GM10847 (cell line): Measurements from ENCODE around the gene PKD1L1.

ENCODE experiments used
- POLR2A ChIP-seq: IDR thresholded peaks from 2 replicates; pipeline ENCODE4 v1.6.1; 2011; ENCODE audit not compliant: insufficient read length; ENCODE audit errors: extremely low read depth

The PKD1L1 gene

DNA sequence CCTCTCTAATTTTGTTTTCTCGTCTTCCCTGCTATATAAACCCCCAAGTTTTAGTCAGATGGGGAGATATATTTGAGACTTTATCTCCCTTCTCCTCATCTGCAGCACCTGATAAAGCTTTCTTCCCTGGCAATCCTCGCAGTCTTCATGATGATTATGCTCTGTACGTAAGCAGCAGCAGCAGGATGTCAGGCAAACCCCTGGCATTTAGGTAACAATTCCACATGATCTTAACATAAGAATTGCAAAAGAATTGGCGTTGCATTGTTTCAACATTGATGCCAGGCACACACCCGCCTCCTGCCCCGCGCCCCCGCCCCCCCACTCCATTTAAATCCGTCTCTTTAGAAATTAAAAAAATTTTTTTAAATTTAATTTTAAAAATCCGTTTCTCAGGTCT, 6.1 kb downstream of the PKD1L1 start:
- no peak for TF ChIP-seq POLR2A

DNA sequence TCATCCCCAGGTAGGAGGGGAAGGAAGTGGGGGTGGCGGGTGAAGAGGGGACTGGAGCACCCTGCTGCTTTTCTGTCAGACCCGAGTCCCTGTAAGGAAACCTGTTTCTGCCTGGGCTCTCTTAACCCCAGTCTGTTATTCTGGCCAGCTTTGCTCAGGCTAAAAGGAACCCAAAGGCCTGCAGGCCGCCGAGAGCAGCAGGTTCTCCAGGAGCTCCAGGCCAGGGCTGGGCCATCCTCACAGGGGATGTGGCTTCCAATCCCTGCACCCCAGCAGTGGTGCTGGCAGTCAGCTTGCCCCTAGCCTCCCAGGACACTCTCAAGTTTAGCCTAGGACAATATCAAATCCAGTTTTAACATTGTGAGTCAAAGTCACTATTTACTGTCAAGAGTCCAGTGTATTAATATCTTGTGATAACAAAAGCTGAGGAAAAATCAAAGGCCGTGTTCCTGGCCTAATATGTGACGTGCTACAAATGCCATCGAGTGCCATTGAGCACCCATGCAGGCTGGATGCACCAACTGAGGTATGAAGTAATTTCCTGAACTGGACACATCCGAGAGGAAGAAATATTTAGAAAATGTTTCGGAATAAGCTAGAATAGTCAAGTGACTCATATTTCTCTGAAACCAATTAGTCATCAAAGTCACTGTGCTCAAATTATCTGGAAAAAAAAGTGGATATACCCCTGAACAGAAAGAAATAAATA, 7.0 kb downstream of the PKD1L1 start:
- TF ChIP-seq POLR2A: no peak

DNA sequence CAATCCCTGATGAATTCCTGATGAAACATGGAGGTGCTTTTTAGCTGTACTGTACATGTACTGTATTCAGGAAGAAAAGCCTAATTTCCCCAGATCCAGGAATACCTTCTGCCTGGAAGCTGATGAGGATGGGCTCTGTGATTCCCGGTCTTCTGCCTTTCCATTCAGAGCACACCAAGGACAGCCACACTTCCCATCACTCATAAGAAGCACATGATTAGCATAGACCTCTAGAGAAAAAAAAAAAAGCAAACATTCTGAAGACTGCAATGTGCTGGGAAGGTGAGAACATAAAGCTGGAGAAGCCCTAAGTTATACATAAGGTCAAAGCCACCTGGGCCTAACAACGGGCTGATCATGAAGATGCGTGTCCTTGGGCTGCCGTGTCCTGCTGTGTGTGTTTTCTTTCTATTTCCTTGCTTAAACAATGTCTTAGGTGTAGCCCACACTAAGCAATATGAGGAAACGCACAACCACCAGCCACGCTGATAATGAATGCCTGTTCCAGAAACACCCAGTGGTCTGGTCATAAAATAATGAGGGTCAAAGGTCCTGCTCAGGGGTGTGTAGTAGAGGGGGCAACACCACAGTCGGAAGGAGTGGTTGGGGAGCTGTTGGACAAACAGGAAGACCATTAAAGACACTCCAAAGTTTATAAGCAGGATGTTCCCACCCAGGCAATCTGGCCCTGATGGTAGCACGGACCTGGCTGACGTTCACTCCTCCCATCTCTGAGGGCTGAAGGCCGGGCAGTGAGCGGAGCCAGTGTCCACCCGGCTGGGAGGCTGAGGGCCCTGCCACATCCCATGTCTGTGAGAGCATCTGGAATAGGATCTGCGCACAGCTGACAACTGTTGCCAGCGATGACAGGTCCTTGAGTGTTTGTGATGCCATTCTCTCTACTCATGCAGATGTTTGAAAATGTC, 7.9 kb downstream of the PKD1L1 start:
- TF ChIP-seq POLR2A: no peak

DNA sequence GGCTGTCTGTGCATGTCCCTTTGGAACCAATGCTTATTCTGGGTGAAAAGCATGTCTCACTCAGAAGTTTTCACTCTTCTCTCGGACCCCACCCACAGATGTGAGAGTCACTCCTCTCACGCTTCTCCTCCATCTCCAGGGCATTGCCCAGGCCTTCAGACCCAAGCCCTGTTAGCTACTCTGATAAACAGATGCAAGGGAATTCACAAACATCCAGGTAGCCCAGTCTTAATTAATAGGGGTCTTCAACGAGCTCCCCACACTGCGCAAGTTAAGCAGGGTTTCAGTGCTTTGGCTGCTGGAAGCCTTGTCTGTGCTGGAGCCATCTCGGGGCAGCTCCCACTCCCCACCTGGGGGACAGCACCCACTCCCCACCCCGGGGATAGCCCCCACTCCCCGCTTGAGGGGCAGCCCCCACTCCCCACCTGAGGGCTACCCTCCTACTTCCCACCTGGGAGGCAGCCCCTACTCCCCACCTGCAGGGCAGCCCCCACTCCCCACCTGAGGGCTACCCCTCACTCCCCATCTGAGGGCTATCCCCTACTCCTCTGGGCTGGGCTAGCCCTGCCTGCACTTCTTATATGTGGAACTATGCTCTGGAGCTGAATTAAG, 8.7 kb downstream of the PKD1L1 start:
- no peak for TF ChIP-seq POLR2A

DNA sequence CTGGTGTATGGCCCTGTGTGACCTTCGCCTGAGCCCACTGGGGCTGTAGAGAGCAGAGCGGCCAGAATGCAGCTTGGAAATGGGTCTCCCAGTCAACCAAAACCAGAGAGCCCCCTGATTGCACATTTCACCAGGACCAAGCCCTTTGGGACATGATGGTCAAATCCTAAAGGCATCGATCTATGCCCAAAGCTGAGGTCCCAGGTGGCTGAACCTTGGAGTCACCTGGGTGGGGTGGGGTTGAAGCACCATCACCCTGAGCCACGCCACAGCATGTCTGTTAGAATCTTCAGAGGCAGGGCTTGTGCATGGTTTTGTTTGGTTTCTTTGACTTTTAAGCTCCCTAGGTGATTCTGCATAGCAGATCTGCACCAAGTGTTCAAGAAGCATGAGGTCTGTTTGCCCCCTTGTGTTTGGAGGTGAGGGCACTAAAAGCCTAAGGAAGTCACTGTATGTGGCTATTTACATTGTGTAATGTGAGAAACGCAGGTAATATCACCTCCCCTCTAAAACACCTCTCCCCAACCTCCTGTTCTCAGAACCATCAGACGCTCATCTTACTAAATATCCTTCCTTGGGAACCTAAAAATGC, 9.6 kb downstream of the PKD1L1 start:
- no peak for TF ChIP-seq POLR2A

DNA sequence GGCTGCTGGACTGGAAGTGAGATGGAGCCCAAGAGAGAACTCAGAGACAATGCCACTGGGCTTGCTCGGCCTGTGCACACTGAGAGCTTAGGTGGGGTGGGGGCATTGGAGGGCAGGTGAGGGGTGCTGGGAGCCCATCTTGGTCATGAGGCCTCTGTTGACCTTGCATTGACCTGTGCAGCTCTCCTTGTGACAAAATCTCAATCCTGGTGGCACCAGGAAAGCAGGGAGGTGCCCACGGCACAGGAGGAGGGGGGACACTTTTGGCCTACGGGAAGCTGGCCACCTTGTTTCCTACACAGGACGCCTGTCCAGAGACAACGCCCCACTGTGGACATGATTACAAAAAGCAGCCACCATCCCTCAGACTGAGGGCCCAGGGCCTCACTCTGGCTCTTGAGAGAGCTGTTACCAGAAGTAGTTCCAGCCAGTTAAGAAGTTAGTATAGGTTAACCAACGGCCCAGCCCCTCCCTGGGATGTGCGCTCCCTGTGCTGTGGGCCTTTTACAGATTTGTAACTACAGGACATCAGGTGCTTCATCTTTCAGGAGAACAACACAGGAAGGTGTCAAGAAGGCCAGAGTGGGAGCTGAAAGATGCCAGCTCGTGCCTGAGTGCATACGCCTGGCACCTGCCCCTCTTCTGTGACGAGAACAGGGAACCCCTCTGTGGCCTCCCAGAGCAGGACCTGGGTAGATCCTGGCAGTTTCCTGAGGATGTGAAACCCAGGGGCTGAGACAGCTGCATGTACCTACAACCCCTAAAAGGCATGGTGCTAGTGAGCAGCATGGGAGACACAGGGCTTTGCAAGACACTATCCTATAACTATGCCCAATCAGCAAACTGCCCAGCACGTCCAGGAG, 10.3 kb downstream of the PKD1L1 start:
- TF ChIP-seq POLR2A: no peak

DNA sequence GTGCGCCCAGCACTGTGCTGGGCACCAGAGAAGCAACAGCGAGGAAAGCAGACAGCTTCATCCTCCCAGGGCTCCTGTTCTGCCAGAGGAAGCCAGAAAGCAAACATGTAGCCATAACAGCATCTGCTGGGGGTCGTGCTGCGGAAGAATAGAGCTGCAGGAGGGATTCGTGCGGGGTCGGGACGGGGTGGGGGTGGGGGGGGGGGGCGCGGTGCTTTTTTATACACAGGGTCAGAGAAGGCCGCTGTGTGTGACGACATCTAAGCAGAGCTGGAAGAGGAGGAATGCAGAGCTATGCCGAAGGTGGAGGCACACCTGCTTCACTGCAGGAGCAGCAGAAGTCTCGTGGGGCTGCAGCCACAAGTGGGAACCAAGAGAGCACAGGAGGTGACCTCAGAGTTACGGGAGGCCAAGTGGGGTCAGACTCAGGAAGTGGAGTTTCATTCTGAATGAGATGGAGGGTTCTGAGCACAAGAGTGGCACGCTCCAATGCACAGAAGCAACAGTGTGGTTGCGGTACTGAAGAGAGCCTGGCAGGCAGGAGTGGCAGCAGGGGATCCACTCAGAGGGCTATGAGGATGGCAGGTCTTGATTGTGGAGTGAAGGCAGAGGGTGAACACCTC, 11.1 kb downstream of the PKD1L1 start:
- TF ChIP-seq POLR2A: no peak

DNA sequence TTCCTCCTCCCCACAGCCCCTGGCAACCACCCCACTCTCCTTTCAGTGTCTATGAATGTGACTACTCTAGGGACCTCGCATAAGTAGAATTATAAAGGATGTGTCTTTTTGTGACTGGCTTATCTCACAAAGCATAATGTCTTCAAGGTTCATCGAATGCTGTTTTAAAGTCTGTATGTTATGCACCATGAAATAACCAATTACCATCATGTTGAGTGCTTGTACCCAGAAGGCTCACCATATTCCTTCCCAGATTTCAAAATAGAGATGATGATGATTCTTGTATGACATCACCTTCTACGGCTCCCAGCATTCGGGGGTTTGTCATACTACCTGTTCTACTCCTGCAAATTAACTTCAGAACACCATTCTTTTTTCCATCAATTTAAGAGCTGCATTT, 11.9 kb downstream of the PKD1L1 start:
- TF ChIP-seq POLR2A: no peak

DNA sequence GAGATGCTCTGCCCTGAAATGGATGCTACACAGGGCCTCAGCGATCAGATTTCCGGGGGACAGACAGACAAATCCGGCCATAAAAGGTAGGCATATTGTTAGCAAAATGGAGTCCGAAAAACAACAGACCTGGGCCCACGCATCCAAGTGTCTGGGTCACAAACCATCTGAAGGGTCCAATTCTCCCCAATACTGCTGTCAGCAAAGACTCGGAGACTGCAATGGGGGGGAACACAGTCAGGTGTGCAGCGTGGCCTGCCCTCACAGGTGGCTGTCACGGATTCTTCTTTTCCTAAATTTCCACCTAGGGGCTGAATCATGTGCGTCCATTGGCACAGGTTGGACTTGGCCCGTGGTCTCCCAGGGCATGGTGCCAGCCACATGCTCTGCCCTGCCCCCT, 12.9 kb downstream of the PKD1L1 start:
- TF ChIP-seq POLR2A: no peak

DNA sequence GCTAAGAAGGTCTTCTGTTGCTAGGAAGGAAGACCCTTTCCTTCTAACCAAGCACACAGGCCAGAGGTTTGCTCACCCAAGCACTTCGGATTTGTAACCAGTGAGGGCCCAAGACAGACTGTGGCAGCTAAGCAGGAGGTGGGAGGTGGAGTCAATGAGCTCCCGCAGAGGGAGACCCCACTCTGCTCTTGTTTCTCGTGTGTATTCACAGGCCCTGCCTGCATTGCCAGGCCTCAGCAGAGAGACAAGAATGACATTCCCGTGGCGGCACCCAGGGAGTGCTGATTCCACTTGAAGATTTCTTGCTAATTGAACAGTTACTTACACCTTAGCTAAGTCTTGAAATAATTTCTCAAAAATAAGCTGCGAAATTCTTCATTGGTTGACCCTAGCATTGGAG, 13.4 kb downstream of the PKD1L1 start:
- TF ChIP-seq POLR2A: no peak

DNA sequence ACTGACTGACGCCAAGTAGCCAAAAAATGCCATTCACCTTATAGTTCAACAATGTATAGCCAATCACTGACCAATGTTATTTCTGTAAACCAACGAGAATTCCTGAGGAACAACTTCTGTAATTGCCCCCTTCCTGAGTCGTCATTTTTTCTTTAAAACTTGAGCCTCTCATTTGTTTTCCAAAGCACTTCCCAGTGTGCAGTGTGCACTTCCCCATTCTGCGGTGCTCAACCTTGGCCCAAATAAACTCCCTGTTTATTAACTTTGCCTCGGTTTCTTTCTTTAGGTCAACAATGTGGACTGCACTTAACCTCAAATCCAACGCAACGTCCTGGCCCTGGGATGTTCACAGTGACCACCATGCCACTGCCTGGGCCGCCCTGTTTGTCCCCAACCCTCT, 15.1 kb downstream of the PKD1L1 start:
- TF ChIP-seq POLR2A: no peak

DNA sequence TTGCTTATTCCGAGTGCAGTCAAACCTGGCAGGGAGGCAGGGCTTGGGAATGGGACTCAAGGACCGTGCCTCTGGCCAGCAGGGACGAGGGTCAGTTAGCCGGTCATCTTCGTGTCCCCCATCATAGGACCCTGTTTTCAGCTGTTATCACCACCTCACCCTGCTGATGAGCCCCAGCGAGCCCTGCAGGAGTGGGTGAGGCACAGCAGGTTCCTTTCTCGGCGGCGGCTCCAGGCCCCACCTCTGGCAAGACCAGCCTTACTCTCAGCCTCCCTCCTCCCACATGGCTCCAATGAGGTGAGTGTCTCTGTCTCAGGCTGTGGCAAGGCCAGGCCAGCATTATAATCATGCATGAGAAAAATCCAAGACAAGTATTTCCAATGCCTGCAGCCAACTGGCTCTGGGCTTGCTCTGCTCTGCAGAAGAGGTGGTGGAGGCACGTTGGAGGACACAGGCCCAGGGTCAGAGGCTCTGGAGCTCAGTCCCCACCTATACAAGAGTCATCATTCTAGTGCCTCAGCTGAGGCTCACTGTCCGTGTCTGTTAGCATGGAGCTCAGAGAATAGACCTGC, 15.7 kb downstream of the PKD1L1 start:
- TF ChIP-seq POLR2A: no peak

DNA sequence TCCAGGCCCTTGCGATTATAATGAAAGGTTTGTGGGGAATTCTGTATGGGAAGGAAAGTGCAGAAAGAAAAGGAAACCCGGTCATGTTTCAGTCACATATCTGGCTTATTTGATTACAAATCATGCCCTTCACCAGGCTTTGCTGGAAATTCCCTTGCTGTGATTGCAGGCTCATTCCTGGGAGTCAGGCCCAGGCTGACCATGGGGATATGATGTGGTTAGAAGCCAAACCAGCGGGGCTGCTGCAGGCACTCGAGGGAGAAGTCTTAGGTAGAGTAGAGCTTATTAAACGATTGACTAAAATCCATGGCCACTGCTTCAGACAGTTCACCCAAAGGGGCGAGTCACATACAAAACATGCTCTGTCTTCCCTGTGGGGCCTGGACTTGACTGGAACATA, 16.2 kb downstream of the PKD1L1 start:
- TF ChIP-seq POLR2A: no peak
